Gastroesophageal sphincter (tissue), 3 donors: ENCODE measurements around the gene CPVL.

Experiments used
- EP300 ChIP-seq: sonication (generic); formaldehyde crosslinking; IDR thresholded peaks from one replicate; pipeline ENCODE4 v1.6.1; 2017; ENCODE audit warnings: antibody characterized with exemption, mild to moderate bottlenecking
- POLR2A ChIP-seq, 2 donors: fragments of 450-650 bp; IDR thresholded peaks; one replicate each; pipeline ENCODE4 v1.6.1; 2017; ENCODE audit warnings: antibody characterized with exemption in 2 of 2, mild to moderate bottlenecking in 2 of 2, moderate library complexity in 1 of 2
- POLR2AphosphoS5 ChIP-seq: sonication (generic); formaldehyde crosslinking; IDR thresholded peaks from one replicate; pipeline ENCODE4 v1.6.1; 2017; ENCODE audit warnings: antibody characterized with exemption
- TF ChIP-seq, protein P1 (sequence below), 4 experiments: fragments of 200-600 bp in 2 of 4; fragments of 450-650 bp in 2 of 4; sonication (generic) in 1 of 4; IDR thresholded peaks; one replicate each; pipeline ENCODE4 v1.5.1; 2017 to 2019; ENCODE audit warnings: antibody characterized with exemption in 4 of 4, mild to moderate bottlenecking in 2 of 4, moderate library complexity in 2 of 4

DNA sequence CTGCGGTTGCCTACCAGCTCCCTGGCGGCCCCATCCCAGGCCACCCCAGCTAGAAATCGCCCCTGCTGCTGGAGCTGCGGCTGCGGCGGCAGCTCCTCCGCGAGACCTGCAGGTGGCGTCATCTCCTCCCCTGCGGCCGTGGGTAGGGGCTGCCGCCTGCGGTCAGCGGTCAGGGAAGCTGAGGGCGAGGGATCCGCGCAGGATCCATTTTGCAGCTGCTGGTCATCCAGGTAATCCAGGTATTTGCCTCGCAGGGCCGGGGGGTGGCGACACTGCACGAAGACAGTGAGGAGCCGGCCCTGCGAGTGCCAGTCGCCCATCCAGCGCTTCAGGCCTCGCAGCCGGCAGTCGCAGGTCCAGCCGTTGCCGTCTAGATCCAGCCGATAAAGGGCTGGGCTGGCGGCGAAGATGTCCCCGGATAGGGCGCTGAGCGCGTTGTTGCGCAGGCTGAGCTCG is 189.7 kb downstream of the CPVL start:
- TF ChIP-seq, protein P1, sequence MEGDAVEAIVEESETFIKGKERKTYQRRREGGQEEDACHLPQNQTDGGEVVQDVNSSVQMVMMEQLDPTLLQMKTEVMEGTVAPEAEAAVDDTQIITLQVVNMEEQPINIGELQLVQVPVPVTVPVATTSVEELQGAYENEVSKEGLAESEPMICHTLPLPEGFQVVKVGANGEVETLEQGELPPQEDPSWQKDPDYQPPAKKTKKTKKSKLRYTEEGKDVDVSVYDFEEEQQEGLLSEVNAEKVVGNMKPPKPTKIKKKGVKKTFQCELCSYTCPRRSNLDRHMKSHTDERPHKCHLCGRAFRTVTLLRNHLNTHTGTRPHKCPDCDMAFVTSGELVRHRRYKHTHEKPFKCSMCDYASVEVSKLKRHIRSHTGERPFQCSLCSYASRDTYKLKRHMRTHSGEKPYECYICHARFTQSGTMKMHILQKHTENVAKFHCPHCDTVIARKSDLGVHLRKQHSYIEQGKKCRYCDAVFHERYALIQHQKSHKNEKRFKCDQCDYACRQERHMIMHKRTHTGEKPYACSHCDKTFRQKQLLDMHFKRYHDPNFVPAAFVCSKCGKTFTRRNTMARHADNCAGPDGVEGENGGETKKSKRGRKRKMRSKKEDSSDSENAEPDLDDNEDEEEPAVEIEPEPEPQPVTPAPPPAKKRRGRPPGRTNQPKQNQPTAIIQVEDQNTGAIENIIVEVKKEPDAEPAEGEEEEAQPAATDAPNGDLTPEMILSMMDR (IDR thresholded peaks at IDR 0.05) = peak in 3 of 4 experiments; percentile 36 to 55 (median 49)
- TF ChIP-seq POLR2A (IDR thresholded peaks at IDR 0.05) = no peak
- TF ChIP-seq EP300 = no peak
- no peak for TF ChIP-seq POLR2AphosphoS5
